NT2/D1 (cell line): Measurements from ENCODE around the gene TCERG1.

ENCODE experiments used
- DNase-seq: peaks from one replicate; pipeline ENCODE4 v3.0.0-alpha.2; 2011; ENCODE audit warnings: low read depth, low spot score
- H3K27me3 ChIP-seq: 2 replicates; pipeline ENCODE4 v1.6.0; 2011; ENCODE audit warnings: mild to moderate bottlenecking; ENCODE audit not compliant: insufficient read length, insufficient read depth
- H3K36me3 ChIP-seq: 2 replicates; pipeline ENCODE4 v1.6.1; 2011; ENCODE audit warnings: mild to moderate bottlenecking, low read length, mixed read lengths; ENCODE audit not compliant: insufficient read depth, insufficient read length
- H3K4me1 ChIP-seq: 2 replicates; pipeline ENCODE4 v1.5.1; 2011; ENCODE audit not compliant: insufficient read depth, insufficient read length
- H3K4me3 ChIP-seq: 2 replicates; pipeline ENCODE4 v1.5.1; 2011; ENCODE audit warnings: low read depth; ENCODE audit not compliant: insufficient read length
- H3K9ac ChIP-seq: 2 replicates; pipeline ENCODE4 v1.6.0; 2011; ENCODE audit warnings: low read depth; ENCODE audit not compliant: insufficient read length
- H3K9me3 ChIP-seq: 2 replicates; pipeline ENCODE4 v1.5.1; 2011; ENCODE audit warnings: mild to moderate bottlenecking, low read length; ENCODE audit not compliant: insufficient read depth
- SUZ12 ChIP-seq: IDR thresholded peaks from 2 replicates; pipeline ENCODE4 v1.6.1; 2011; ENCODE audit not compliant: insufficient read length, insufficient read depth; ENCODE audit errors: extremely low read depth
- YY1 ChIP-seq: IDR thresholded peaks from 2 replicates; pipeline ENCODE4 v1.6.1; 2011; ENCODE audit not compliant: insufficient read length, insufficient read depth
- ZNF274 ChIP-seq: IDR thresholded peaks from 2 replicates; pipeline ENCODE4 v1.6.1; 2011; ENCODE audit warnings: mild to moderate bottlenecking, low read depth, low read length

TCERG1 gene

DNA sequence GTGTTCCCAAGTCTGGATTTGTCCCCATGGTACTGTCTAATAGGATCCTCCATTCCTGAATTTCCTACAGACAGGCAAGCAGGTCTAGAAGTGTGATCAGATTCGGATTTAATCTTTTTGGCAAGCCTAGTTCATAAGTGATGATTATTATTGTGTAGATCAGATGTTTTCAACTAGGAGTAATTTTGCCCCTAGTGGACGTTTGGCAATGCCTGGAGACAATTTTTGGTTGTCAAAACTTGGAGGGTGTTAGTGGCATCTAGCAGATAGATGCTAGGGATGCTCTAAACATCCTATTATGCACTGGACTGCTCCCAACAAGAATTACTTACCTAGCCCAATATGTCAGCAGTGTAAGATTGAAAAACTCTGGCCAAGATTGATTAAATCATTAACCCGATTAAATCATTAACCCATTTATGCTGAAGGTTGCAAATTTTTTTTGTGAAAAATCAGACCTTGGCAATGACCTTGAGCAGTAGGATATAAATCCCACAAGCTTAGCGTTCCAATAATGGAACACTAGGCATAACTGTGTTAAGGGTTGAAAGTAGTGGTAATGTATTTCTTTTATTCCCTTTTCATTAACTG is 28.2 kb downstream of the TCERG1 start:
- Histone ChIP-seq H3K9ac (no peak overlapping the region), H3K27me3 (no peaks in the 10 kb centered on the region), H3K36me3 (peaks cover 70% of the 10 kb centered on the region), H3K4me1 (no peaks in the 10 kb centered on the region), H3K9me3 (no peaks in the 10 kb centered on the region), H3K4me3 (no peak overlapping the region)
- TF ChIP-seq SUZ12, result no peak
- TF ChIP-seq YY1, result no peak
- no peak for DNase-seq

DNA sequence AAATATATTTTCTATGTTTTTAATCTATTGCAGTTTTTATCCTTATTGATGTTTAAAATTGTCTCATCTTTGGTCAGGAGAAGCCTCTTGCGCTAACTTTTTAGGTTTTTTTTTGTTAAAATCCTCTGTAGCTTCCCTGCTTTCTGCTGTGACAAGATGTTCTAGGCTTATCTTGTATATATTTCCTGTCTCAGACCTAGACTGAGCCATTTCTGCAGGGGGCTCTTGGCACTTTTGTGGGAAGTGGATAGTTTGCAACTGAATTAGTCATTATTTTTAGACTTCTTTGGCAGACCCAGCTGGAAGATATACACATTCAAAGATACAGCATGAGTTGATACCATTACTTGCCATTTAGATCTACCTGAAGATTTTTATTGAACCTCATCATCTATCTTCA is 28.8 kb downstream of the TCERG1 start:
- H3K4me3 ChIP-seq, result no peak overlapping the region
- H3K36me3 ChIP-seq, result peaks cover 69% of the 10 kb centered on the region
- DNase-seq, result no peak
- no peaks in the 10 kb centered on the region for H3K27me3 ChIP-seq
- H3K9me3 ChIP-seq, result no peaks in the 10 kb centered on the region
- H3K9ac ChIP-seq, result no peak overlapping the region
- H3K4me1 ChIP-seq, result no peaks in the 10 kb centered on the region
- no peak for TF ChIP-seq ZNF274
- TF ChIP-seq YY1, result no peak
- TF ChIP-seq SUZ12, result no peak

DNA sequence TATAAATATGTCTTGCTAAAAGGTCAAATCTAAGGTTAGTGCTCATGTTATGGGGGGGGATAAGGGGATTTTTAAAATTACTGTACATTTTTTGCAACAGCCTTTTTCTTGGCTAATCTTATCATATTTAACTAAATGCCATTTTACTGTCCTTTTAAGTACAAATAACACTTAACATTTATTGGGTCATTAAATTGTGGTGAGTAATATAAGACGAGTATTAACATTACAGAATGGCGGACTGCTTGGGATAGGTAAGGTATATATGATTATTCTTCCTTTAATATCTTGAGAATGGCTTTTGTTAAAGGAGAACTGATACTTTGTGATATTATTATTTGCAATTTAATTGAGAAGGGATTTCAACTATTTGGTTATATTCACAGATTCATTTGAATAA is 35.6 kb downstream of the TCERG1 start:
- Histone ChIP-seq H3K9ac (no peak overlapping the region), H3K4me1 (no peaks in the 10 kb centered on the region), H3K36me3 (peaks cover 82% of the 10 kb centered on the region), H3K9me3 (no peaks in the 10 kb centered on the region), H3K27me3 (no peaks in the 10 kb centered on the region), H3K4me3 (no peak overlapping the region)
- DNase-seq, result no peak
- TF ChIP-seq ZNF274, result no peak
- no peak for TF ChIP-seq YY1
- no peak for TF ChIP-seq SUZ12

DNA sequence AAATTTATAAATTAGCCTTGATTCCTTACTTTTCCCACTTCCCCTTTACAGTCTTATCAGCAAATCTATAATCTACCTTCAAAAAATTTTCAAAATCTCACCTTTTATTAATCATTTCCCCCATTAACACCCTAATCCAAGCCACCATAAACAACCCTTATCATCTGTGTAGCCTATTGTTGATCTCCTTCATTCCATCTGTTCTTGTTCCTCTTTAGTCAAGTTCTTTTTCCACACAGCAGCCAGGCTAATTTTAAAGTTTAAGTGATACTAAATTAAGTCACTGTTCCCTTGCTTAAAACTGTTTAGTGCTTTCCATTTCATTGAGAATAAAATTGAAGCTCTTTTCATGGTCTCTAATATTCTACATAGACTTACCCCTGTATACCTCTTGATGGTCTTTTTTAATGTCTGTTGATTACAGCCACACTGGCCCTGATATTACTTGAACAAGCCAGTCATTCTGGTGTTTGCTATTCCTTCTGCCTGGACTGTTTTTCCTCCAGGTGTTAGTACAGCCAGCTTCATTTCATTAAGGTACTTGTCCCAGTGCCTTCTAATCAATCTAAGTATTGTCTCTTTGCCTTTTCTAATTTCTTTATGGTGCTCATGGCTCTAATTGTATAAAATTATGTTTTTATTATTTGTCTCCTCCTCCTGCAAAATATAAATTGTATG is 37.7 kb downstream of the TCERG1 start:
- no peaks in the 10 kb centered on the region for H3K27me3 ChIP-seq
- peaks cover 72% of the 10 kb centered on the region for H3K36me3 ChIP-seq

DNA sequence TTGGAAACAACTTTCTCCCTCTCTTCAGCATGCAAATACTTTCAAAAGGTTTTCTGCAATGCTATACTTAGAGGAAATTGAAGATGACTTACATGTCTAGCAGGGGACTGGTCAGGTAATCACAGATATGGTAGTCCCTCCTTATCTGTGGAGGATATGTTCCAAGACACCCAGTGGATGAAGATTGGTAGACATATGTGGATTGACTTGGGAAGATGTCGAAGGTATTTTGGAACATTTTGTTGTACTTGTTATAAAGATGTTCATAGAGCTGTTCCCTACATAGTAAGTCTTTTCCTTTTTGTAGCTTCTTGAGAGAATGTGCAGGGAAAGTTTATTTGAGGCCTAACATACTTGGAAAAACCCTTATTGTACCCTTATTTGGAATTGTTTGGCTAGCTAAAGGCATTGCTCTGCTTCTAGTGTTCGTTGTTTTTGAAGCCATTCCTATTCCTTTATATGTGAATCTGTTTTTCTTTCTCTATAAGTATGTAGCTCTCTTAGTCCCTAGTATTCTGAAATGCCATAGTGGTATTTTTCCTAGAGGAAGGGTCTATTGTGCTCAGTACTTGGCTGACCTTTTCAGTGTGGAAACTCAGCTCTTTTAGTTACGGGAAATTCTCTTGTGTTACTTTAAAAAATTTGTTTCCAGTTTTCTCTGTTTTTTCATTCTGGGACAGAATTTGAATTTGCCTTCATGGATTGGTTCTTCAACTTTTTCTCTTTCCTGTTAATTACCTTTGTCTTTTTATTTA is 43.1 kb downstream of the TCERG1 start:
- H3K36me3 ChIP-seq, result peaks cover 53% of the 10 kb centered on the region

More for the DNA sequence above, 37.7 kb downstream of the TCERG1 start:
- Histone ChIP-seq H3K4me3 (no peak overlapping the region), H3K9me3 (no peaks in the 10 kb centered on the region), H3K9ac (no peak overlapping the region), H3K4me1 (no peaks in the 10 kb centered on the region)
- DNase-seq, result no peak
- no peak for TF ChIP-seq ZNF274
- TF ChIP-seq YY1, result no peak
- TF ChIP-seq SUZ12, result no peak

DNA sequence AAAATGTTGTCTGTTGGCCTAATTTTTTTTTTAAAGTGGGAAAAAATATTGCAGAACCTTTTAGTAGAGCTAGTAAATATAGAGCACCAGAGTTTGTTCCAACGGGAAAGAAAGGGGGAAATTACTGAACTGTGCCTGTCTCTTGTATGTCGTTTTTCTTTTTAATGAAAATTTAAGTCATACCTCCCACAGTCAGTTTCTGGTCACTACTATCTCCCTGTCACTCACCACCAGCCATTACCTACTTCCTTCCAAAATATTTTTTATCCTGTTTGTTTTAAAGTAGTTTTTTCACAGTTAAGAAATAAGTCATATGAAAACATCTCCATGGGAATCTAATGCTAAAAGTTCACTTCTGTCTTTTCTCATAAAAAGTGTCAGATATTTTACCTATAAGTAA is 47.5 kb downstream of the TCERG1 start:
- Histone ChIP-seq H3K27me3 (no peaks in the 10 kb centered on the region), H3K9me3 (no peaks in the 10 kb centered on the region), H3K9ac (no peak overlapping the region), H3K36me3 (peaks cover 50% of the 10 kb centered on the region), H3K4me3 (no peak overlapping the region), H3K4me1 (no peaks in the 10 kb centered on the region)
- TF ChIP-seq SUZ12, result no peak
- no peak for TF ChIP-seq YY1
- TF ChIP-seq ZNF274, result no peak
- no peak for DNase-seq

More for the DNA sequence above, 43.1 kb downstream of the TCERG1 start:
- H3K9me3 ChIP-seq, result no peaks in the 10 kb centered on the region
- no peaks in the 10 kb centered on the region for H3K4me1 ChIP-seq
- no peak for DNase-seq
- no peak overlapping the region for H3K9ac ChIP-seq
- TF ChIP-seq SUZ12 (no peak), YY1 (no peak), ZNF274 (no peak)
- H3K4me3 ChIP-seq, result no peak overlapping the region
- H3K27me3 ChIP-seq, result no peaks in the 10 kb centered on the region

DNA sequence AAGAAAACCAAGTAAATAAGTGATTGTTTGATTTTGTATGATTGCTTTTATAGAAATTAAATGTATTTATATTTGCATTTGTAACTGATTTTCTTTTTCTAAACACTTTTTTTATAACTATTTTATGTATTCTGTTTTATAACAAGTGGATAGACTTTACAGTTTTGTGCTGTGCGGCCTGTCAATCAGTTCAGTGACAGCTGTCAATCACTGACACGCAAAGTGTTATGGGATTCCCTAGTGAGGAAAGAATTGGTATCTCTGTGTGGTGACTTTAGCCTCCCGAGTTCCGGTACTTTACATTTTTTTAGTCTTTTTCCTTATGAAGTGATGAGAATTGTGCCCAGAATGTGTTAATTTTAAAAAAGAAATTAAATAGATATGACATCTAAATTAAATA is 52.5 kb downstream of the TCERG1 start:
- no peak for DNase-seq
- H3K4me1 ChIP-seq, result no peaks in the 10 kb centered on the region
- TF ChIP-seq SUZ12, result no peak
- no peak for TF ChIP-seq ZNF274
- no peak overlapping the region for H3K9ac ChIP-seq
- peaks cover 47% of the 10 kb centered on the region for H3K36me3 ChIP-seq
- no peaks in the 10 kb centered on the region for H3K27me3 ChIP-seq
- H3K9me3 ChIP-seq, result no peaks in the 10 kb centered on the region
- no peak overlapping the region for H3K4me3 ChIP-seq
